DMS153 (cell line): ENCODE measurements around the gene BRS3.
A peak's percentile ranks its signal among the peaks of the same experiment; 100 is the strongest.
"Not testable (repeated sequence)": the region's sequence is repeated elsewhere in the genome, so short reads cannot be mapped to it uniquely, and the experiment has no call there.

Source experiments
- DNase-seq: peaks from one replicate; lab custom pipeline; 2025; lab: John Stamatoyannopoulos, UW

BRS3 gene

GRCh38 chrX:136487647-136488046, at the start of gene BRS3:
Gene BRS3 (plus strand): TSS chrX:136487947. CDS start chrX:136488115, 168 bp downstream.
- no peak for DNase-seq

GRCh38 chrX:136438192-136438591, 49.6 kb upstream of the BRS3 start:
- DNase-seq, result no peak

DNA sequence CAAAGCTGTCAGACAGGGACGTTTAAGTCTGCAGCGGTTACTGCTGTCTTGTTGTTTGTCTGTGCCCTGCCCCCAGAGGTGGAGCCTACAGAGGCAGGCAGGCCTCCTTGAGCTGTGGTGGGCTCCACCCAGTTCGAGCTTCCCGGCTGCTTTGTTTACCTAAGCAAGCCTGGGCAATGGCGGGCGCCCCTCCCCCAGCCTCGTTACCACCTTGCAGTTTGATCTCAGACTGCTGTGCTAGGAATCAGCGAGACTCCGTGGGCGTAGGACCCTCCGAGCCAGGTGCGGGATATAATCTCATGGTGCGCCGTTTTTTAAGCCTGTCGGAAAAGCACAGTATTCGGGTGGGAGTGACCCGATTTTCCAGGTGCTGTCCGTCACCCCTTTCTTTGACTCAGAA, 42.1 kb upstream of the BRS3 start:
- not testable (repeated sequence) for DNase-seq

DNA sequence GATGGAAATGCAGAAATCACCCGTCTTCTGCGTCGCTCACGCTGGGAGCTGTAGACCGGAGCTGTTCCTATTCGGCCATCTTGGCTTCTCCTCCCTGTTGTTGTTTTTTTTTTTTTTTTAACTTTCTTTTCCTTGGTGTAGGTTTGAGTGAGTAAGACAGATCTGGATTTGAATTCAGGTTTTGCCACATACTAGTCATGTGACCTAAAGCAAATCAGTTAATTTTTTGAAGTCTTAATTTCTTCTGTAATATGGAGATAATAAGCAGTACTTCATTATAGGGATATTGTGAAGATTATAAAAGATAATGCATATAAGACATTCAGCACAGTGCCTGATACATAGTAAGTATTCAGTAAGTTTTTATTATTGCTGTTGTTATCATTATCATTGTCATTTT, 41.5 kb upstream of the BRS3 start:
- no peak for DNase-seq

GRCh38 chrX:136447308-136447707, 40.4 kb upstream of the BRS3 start:
- no peak for DNase-seq

DNA sequence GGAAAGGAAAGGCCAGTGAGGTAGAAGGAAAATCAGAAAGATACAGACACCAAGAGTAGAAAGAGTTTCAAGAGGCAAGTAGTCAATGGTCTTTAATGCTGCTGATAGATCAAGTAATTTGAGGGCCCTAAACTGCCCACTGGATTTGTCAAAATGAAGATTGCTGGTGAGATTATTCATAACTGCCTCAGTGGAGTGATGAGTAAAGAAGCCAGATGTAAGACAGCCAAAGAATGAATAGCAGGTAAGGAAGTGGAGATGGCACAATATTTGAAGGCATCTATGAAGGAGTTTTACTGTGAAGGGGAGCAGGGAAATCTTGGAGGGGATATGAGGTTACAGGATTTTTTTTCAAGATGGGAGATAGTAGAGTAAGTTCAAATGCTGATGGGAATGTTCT, 39.8 kb upstream of the BRS3 start:
- no peak for DNase-seq

- DNase-seq, result no peak
These were observed 37.5 kb upstream of the BRS3 start for GRCh38 chrX:136450050-136450830.

- no peak for DNase-seq
These were observed 35.1 kb upstream of the BRS3 start for GRCh38 chrX:136452614-136453013.

DNA sequence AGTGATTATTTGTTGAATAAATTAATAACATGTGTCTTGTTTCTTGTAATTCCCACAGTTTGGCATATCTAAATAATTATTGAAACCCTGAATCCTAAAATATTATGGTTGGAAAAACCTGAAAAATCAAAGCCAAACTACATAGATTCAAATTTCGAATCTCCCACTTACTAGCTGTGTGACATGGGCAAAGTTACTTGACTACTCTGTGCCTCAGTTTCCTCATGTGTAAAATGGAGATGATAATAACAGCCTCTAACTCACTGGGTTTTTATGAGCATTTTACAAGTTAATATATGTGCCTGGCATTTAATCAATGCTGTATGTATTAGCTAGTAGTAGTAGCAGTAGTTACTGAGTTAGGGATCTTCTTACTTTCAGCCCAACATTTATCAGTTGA, 34.6 kb upstream of the BRS3 start:
- no peak for DNase-seq

GRCh38 chrX:136453771-136454170, 34.0 kb upstream of the BRS3 start:
- peak; percentile 68 for DNase-seq

GRCh38 chrX:136456133-136456532, 31.6 kb upstream of the BRS3 start:
- DNase-seq, result no peak

GRCh38 chrX:136457303-136457917, 30.3 kb upstream of the BRS3 start:
- DNase-seq, result no peak

GRCh38 chrX:136464589-136464988, 23.2 kb upstream of the BRS3 start:
- no peak for DNase-seq

GRCh38 chrX:136467303-136467702, 20.4 kb upstream of the BRS3 start:
- no peak for DNase-seq

DNA sequence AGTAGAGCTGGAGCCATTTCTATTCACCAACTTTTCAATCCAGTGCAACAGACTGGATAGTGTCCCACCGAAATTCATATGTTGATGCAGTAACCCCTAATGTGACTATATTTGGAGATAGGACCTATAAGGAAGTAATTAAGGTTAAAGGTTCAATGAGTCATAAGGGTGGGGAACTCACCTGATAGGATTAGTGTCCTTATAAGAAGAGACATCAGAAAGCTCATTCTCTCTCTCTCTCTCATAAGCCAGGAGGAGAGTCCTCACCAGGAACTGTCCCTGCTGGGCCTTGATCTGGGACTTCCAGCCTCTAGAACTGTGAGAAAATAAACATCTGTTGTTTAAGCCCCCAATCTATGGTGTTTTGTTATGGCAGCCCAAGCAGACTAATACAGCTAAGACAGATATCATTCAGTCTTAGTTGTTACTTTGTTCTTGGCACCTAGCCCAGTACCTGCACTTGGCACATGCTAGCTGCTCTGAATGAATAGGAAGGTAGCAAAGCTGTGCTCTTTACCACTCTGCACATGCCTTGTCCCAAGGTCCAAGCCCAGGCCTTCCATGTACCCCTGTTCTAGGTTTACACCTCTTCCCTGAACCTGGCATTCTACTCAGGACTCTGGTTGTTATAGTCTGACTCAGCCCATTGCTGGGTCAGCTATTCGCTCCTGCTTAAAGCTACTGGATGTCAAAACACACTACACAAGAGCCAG, 19.2 kb upstream of the BRS3 start:
- no peak for DNase-seq

DNA sequence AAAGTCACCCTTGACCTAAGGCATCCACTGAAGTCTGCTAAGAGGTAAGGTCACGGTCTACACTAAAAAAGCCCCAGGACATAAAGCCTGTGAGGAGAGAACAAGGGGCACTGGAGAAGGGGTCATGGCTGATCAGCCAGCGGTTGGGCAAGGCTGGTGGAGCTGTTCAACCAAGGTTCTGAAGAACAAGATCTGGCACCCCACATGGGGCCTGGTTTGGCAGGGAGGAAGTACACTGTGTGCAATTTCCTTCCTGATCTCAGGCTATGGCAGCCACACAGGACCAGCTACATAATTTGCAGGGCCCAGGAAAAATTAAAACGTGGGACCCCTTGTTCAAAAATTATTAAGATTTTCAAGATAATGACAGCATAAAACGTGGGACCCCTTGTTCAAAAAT, 14.1 kb upstream of the BRS3 start:
- no peak for DNase-seq

GRCh38 chrX:136475236-136475635, 12.5 kb upstream of the BRS3 start:
- no peak for DNase-seq

DNA sequence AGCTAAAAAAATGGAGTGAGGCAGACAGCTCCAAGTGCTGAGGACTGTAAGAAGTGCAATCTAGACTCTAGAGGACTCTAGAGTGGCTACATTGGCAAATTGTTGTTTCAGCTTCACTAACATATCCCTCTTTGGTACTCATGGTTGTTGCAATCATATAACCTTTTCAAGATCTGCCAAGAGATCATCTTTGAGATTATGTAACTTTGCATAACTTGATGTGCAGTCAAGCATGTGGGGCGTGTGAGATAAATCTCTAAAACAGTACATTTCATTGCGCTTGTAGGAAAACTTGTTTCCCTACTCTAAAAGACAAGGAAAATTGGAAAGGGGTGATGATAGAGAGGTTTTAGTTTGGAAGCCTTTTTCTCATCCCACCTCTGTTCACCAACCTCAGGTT, 11.2 kb upstream of the BRS3 start:
- no peak for DNase-seq

DNA sequence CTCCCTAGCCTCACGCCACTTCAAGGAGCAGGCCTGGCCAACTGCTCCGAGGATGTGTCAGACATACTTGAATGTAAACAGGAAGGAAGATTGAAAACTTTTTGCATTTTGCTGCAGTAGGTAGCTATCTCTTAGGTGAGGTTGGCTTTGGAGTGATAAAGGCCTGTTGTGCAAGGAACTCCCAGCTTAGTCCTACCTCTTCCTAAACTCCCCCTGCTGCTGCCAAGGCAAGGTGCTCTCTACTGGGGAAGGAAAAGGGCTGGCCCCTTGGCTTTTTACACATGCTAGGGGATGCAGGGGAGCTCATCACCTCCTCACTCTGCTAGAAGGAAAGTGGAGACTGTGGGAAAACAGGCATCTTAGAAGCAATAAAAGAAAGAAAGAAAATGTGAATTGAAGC, 10.7 kb upstream of the BRS3 start:
- DNase-seq, result no peak

- DNase-seq, result no peak
These were observed 7.4 kb upstream of the BRS3 start for GRCh38 chrX:136480383-136480782.

DNA sequence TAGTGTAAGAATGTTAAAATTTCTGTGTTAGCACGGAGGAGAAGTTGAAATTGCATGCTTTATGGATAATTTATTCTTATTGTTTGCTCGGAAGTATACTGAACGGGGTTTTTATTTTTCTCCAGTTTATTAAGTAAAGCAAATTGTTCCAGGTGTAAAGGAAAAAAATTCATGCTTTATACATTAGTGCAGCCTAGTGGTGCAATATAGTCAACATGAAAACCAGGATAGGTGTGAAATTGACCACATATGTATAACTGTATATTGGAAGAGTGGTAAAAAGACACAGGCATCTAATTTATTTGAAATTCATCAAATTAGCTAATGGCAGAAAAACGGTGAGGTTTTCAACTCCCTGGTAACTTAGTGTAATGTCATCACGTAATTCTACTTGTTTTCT, 959 bp downstream of the BRS3 start:
- DNase-seq, result no peak

- DNase-seq, result no peak
These were observed 4.1 kb downstream of the BRS3 start for GRCh38 chrX:136491832-136492231.

- DNase-seq, result no peak
These were observed 5.3 kb downstream of the BRS3 start for GRCh38 chrX:136493011-136493410.
